Osteocyte (in vitro differentiated cells): Measurements from ENCODE around the gene NOTCH1. TPM values are rescaled to one million over a fixed set of nuclear protein-coding genes. Genes with fewer than 3 reads are reported as not detected.

Experiments used
- DNase-seq: peaks from one replicate; pipeline ENCODE4 v3.0.0; 2021; ENCODE audit warnings: mixed read lengths; ENCODE audit not compliant: unreplicated experiment; ENCODE audit errors: extremely low spot score
- H3K27ac Mint-ChIP-seq: one replicate; pipeline ENCODE4 v1.8.0; 2021; ENCODE audit warnings: mild to moderate bottlenecking, mixed read lengths; ENCODE audit not compliant: unreplicated experiment
- H3K27me3 Mint-ChIP-seq: one replicate; pipeline ENCODE4 v1.8.0; 2021; ENCODE audit warnings: mixed read lengths; ENCODE audit not compliant: unreplicated experiment
- H3K36me3 Mint-ChIP-seq: one replicate; pipeline ENCODE4 v1.8.0; 2021; ENCODE audit warnings: mixed read lengths; ENCODE audit not compliant: unreplicated experiment
- H3K4me1 Mint-ChIP-seq: one replicate; pipeline ENCODE4 v1.8.0; 2021; ENCODE audit warnings: mixed read lengths; ENCODE audit not compliant: unreplicated experiment
- H3K4me3 Mint-ChIP-seq: one replicate; pipeline ENCODE4 v1.8.0; 2021; ENCODE audit warnings: mild to moderate bottlenecking, moderate library complexity, mixed read lengths; ENCODE audit not compliant: unreplicated experiment
- H3K9me3 Mint-ChIP-seq: one replicate; pipeline ENCODE4 v1.8.0; 2021; ENCODE audit warnings: mixed read lengths; ENCODE audit not compliant: unreplicated experiment
- CTCF ChIP-seq: fragments of 200-600 bp; sonication (generic); IDR thresholded peaks from 2 replicates; pipeline ENCODE4 v1.5.0; 2021; ENCODE audit warnings: antibody characterized with exemption, mild to moderate bottlenecking, moderate library complexity
- total RNA-seq: library from RNA; stranded (reverse); gene quantifications from 2 replicates; pipeline ENCODE4 v1.2.1, GENCODE V29; 2021

The NOTCH1 gene
- total RNA-seq, 1 donor from 2014 or later, result 44.9 TPM

GRCh38 chr9:136507992-136508375 lies 37.9 kb downstream of the NOTCH1 start:
- peaks cover 7% of the 10 kb centered on the region for H3K36me3 Mint-ChIP-seq
- no peak for DNase-seq
- peaks cover 8% of the 10 kb centered on the region for H3K4me1 Mint-ChIP-seq
- no peak overlapping the region for H3K4me3 Mint-ChIP-seq
- no peak for TF ChIP-seq CTCF
- H3K9me3 Mint-ChIP-seq, result no peaks in the 10 kb centered on the region
- H3K27ac Mint-ChIP-seq, result no peak overlapping the region
- H3K27me3 Mint-ChIP-seq, result no peaks in the 10 kb centered on the region

GRCh38 chr9:136507221-136507991 lies 38.4 kb downstream of the NOTCH1 start:
- H3K36me3 Mint-ChIP-seq, result peaks cover 11% of the 10 kb centered on the region
- no peak for TF ChIP-seq CTCF
- peaks cover 8% of the 10 kb centered on the region for H3K4me1 Mint-ChIP-seq
- H3K27me3 Mint-ChIP-seq, result no peaks in the 10 kb centered on the region
- H3K27ac Mint-ChIP-seq, result no peak overlapping the region
- no peak for DNase-seq
- H3K9me3 Mint-ChIP-seq, result no peaks in the 10 kb centered on the region
- no peak overlapping the region for H3K4me3 Mint-ChIP-seq

GRCh38 chr9:136506425-136506824 lies 39.4 kb downstream of the NOTCH1 start:
- TF ChIP-seq CTCF, result no peak
- H3K9me3 Mint-ChIP-seq, result no peaks in the 10 kb centered on the region
- H3K4me1 Mint-ChIP-seq, result peaks cover 8% of the 10 kb centered on the region
- H3K27me3 Mint-ChIP-seq, result no peaks in the 10 kb centered on the region
- H3K27ac Mint-ChIP-seq, result no peak overlapping the region
- no peak overlapping the region for H3K4me3 Mint-ChIP-seq
- no peak for DNase-seq
- H3K36me3 Mint-ChIP-seq, result peaks cover 14% of the 10 kb centered on the region

- TF ChIP-seq CTCF, result no peak
- Mint-ChIP-seq H3K4me1 (peaks cover 8% of the 10 kb centered on the region), H3K27me3 (no peaks in the 10 kb centered on the region), H3K27ac (no peak overlapping the region), H3K36me3 (peaks cover 13% of the 10 kb centered on the region), H3K4me3 (no peak overlapping the region), H3K9me3 (no peaks in the 10 kb centered on the region)
- no peak for DNase-seq
These were observed 40.1 kb downstream of the NOTCH1 start for GRCh38 chr9:136505406-136506403.
